SIG-M5 (cell line): ENCODE results near the gene PUS1.

Source experiments
- DNase-seq: peaks from one replicate; lab custom pipeline; 2025; lab: John Stamatoyannopoulos, UW

PUS1 gene

DNA sequence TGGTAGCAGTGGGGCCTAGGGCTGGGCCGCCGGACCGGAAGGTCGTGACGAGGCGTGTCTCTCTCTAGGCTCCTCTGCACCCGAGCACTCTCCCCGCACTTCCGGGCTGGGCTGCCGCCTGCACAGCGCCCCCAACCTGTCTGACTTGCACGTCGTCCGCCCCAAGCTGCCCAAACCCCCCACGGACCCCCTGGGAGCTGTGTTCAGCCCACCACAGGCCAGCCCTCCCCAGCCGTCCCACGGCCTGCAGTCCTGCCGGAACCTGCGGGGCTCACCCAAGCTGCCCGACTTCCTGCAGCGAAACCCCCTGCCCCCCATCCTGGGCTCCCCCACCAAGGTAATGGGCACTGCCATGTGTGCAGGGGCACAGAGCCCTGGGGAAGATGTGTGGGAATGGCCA is 13.3 kb upstream of the PUS1 start:
- no peak for DNase-seq

DNA sequence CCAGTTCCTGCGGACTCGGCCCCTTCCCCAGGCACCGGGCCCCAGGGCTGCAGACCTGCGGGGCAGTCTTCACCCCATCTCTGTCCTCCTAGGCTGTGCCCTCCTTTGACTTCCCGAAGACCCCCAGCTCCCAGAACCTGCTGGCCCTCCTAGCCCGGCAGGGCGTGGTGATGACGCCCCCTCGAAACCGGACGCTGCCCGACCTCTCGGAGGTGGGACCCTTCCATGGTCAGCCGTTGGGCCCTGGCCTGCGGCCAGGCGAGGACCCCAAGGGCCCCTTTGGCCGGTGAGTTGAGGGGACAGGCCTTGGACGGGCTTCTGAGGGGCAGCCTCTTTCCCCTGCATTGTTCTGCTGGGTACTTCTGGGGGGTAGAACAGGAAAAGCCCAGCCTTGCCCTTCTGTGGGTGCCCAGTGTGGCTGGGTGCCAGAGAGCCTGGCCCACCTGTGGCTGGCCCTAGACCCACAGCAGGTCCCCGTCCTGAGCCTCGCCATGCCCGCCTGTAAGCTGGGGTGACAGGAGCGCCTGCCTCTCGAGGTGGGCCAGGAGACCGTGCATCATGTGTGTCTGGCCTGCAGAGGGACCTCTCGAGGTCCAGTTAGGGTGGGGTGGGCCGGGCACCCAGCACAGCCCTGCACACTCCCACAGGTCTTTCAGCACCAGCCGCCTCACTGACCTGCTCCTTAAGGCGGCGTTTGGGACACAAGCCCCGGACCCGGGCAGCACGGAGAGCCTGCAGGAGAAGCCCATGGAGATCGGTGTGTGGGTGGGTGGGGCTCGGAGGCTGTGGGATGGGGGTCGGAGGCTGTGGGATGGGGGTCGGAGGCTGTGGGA is 12.6 kb upstream of the PUS1 start:
- DNase-seq = no peak

DNA sequence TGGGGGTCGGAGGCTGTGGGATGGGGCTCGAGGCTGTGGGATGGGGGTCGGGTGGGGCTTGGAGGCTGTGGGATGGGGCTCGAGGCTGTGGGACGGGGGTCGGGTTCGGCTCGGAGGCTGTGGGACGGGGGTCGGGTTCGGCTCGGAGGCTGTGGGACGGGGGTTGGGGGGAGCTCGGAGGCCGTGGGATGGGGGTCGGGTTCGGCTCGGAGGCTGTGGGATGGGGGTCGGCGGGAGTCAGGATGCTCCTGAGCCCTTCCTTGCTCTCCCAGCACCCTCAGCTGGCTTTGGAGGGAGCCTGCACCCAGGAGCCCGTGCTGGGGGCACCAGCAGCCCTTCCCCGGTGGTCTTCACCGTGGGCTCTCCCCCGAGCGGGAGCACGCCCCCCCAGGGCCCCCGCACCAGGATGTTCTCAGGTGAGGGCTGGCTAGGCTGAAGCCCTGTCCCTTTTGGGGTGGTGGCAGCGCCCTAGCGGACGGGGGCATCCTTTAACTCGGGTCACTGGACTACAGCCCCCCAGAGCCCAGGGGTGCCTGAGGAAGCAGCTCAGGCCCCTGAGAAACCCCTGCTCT is 11.9 kb upstream of the PUS1 start:
- no peak for DNase-seq

DNA sequence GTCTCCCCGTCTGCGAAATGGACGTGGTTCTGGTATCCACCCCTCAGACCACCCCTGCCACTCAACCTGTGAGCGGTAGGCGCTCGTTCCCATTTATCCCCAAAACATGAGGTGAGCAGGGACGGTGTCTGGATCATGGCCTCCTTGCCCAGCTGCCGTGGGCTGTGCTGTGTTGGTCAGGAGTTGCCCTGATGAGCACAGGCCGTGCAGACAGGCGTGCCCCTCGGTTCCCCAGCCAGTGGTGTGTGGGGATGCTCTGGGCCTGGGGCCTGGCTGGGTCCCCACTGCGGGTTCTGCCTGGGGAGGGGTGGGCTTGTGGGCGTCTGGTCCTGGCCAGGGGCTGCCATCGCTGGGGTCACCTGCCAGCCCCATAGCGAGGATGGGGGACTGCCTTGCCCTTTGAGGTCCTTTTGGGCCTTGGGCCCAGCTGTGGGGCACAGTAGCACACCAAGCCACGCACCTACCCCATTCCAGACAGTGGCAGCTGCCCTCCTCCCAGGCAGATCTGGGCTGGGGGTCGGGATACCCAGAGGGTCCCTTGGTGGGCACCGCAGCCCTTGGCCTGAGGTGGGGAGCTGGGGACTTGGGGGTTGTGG is 11.3 kb upstream of the PUS1 start:
- DNase-seq = no peak

DNA sequence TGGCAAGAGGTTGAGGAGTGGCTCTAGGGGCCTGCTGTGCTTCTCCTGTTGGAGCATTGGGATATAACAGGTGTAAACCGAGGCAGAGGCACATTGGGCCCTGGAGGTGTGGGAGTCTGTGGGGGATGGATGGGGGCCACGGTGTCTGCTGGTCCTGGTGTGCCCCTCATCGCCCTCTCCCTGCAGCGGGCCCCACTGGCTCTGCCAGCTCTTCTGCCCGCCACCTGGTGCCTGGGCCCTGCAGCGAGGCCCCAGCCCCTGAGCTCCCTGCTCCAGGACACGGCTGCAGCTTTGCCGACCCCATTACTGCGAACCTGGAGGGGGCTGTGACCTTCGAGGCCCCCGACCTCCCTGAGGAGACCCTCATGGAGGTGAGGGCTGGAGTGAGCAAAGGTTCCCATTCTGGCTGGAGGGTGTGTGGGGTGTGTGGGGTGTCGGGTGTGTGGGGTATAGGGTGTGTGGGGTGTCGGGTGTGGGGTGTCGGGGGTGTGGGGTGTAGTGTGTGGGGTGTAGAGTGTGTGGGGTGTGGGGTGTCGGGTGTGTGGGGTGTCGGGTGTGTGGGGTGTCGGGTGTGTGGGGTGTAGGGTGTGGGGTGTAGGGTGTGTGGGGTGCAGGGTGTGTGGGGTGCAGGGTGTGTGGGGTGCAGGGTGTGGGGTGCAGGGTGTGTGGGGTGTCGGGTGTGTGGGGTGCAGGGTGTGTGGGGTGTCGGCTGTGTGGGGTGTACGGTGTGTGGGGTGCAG is 10.6 kb upstream of the PUS1 start:
- DNase-seq = no peak

DNA sequence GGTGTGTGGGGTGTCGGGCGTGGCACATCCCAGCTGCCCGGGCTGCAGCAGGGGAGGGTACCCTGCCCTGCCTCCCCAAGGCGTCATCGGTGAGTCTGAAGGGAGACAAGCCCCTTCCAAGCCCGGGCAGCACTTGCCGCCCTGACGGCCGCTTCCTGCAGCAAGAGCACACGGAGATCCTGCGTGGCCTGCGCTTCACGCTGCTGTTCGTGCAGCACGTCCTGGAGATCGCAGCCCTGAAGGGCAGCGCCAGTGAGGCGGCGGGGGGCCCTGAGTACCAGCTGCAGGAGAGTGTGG is 10.1 kb upstream of the PUS1 start:
- no peak for DNase-seq

DNA sequence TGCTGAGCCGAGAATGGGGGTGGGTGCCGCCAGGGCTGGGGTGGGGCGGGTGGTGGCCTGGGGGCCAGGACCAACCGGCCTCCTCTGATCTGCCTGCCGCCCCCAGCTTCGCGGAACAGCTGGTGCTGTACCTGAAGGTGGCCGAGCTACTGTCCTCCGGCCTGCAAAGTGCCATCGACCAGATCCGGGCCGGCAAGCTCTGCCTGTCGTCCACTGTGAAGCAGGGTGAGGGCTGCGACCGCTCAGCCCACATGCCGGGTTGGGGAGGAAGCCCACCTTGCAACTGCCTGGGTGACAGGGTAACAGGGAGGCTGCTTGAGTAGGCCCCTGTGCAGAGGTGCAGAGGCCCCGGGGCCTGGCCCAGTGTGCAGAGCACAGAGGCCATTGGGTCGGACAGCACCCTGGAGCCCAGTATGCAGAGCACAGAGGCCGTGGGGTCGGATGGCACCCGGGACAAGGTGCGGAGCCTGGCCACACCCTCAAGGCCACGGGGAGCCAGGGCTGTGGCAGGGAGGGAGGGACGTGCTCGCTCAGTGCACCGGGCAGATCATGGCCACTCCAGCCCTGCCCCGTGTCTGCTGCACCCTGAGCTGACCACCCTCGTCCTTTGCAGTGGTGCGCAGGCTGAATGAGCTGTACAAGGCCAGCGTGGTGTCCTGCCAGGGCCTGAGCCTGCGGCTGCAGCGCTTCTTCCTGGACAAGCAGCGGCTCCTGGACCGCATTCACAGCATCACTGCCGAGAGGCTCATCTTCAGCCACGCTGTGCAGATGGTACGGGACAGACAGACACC is 9.5 kb upstream of the PUS1 start:
- DNase-seq = no peak

DNA sequence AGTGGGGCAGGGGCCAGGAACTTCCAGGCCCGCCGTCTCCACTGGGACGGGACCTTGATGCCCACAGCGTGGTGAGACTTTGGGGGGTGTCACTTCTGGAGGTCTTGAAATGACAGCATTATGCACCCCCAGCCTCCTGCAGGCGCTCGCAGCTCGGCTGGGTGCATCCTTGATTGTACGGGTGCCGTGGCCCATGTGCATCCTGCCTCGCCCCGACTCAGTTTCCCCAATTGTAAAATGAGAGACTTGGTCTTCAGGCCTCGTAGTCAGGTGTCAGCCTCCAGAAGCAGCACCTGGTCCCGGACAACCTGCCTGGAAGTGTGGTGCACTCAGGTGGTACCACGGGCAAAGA is 8.9 kb upstream of the PUS1 start:
- DNase-seq = no peak

DNA sequence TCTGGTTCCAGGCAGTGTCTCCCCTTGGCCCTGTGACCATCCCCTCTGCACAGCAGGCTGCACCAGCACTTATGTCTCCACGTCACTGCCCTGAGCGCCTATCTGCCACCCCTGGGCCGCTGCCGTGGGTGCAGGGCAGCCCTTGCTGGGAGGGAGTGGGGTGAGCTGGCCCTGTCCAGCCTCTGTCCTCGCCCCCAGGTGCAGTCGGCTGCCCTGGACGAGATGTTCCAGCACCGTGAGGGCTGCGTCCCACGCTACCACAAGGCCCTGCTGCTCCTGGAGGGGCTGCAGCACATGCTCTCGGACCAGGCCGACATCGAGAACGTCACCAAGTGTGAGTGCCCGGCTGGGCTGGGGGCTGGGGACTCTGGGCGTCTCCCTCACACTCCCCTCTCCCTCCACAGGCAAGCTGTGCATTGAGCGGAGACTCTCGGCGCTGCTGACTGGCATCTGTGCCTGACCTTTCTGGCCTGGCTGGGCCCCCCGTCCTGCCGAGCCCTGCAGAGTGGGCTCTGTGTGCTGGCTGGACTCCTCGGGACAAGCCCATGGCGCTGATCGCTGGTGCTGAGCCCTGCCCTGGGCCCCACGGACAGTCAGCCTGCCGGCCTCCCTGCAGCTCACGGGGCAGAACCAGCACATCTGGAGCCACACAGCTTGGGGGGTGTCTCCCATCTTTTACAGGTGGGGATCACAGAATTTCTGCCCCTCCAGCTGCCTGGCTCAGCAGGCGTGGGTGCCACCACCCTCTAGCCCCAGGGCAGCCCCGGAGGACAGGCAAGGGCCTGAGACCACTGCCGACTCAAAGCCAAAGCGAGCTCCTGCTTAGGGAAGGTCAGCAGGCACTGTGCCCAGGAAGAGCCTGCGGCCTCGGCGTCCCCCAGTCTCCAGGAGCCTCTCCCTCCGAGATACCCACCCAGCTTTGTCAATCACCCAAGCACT is 7.9 kb upstream of the PUS1 start:
- no peak for DNase-seq

DNA sequence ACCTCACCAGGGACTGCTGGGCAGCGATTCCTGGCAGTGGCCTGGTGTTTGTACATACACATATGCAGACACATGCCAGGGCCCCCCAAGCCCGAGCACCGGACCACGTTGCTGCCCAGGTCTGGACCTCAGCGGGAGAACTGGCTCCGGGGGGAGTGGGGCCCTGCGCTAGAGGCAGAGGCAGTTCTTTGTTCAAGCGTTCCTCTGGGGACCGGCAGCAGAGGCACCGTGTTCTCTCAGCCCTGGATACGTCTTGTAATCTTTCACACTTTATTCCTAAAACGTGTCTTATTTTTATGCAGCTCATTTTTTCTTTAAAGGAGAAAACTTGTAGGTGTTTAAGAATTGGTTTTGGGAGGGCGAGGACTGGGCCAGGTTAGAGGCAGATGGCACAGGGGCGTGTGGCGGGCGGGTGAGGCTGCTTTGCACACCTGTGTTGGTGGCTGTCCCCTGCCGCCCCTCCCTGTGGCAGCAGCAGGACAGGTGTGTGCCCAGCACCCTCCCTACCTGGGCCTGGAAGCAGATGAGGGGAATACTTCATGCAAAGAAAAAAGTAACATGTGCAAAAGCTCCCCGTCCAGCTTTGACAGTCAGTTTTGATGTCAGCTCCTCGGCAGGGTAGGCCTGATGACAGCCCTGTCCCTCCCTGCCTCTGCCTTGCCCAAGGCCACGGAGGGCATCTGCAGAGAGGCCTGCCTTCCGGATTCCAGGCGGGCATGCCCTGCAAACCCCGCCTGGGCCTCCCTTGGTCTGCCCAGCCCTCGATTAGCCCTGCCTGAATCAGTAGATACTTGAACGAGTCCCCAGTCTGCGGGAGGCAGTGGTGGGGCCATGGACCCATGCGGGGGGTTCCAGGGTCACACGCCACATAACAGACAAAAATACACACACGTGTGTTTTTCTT is 7.0 kb upstream of the PUS1 start:
- no peak for DNase-seq

DNA sequence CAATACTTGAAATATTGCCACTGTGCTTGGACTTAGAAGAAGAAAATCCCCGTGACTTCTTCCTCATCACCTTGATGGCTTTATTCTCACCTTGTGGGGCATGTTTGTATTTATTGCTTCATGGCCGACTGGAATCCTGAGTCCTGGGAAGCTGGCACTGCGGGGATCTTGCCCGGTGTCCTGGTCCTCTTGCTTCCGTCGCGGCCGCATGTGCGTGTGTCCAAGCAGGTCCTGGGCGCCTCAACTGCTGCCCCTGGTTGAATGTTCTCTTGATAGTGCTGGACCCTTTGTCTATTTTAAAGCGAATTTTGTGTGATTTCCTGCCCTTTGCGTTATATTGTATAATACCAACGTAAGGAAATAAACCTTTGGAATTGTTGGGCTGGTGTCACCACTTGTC is 6.3 kb upstream of the PUS1 start:
- DNase-seq = no peak

DNA sequence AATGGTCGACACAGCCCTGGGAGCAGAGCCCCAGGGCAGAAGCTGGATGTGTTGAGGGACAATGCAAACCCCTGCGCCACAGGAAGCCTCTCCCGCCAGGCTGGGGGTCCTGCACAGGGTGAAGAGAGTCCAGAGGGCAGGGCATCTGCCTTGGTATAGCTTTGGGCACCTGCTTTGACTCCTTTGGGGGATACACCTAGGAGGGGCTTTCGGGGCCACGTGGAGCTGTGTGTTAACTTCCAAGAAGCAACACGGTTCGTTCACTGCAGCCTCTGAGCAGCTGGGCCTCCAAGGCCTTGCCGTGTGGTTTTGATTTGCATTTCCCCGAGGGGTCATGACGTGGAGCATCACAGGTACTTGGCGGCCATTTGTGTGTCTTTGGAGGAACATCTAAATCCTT is 5.8 kb upstream of the PUS1 start:
- no peak for DNase-seq

DNA sequence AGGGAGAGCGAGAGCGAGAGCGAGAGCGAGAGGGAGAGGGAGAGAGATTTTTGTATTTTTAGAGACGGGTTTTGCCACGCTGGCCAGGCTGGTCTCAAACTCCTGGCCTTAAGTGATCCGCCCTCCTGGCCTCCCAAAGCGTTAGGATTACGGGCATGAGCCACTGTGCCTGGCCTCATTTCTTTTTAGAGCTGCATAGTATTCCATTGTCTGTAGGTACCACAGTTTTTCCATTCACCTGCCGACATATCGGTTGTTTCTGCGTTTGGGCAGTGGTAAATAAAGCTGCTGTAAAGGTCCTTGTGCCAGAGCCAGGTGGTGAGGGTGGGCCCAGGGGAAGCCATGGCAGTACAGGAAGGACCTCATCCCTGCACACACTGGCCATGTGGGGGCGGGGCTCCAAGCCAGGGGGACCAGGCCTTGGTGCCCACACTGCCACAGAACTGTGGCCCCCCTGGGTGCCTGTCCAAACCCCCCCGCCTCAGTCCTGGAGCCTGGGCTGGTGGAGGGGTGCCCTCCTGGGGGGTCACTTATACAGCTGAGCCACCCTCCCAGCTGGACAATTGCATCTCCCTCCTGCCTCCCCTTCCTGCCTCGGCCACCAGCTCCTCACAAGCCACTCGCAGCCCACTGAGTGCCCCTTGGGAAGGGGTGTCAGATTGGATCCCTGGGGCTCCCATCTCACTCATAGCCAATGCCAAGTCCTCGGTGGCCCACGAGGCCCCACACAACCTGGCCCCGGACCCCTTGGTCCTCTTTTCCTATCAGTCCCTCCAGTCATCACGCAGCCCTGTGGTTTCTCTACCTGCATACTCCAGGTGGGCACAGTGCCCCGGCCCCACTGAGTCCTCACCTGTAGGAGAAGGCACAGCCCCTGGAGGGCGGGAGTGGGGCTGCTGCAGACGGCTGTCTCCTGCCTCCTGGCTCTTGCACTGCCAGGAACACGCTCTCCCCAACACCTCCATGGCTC is 1.7 kb upstream of the PUS1 start:
- no peak for DNase-seq

DNA sequence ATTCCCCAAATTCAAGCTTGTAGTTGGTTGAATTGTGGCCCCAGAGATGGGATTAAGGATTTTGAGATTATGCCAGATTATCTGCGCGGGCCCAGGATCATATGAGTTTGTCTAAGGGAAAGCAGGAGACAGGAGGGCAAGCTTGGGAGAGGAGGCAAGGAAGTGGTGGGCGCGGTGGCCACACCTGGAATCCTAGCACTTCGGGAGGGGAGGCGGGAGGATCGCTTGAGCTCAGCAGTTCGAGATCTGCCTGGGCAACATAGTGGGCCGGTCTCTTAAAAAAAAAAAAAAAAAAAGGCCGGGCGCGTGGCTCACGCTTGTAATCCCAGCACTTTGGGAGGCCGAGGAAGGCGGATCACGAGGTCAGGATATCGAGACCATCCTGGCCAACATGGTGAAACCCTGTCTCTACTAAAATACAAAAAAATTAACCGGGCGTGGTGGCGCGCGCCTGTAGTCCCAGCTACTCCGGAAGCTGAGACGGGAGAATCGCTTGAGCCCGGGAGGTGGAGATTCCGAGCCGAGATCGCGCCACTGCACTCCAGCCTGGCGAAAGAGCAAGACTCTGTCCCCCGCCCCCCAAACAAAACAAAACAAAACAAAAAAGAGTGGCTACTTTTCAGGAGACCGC is 881 bp upstream of the PUS1 start:
- no peak for DNase-seq

DNA sequence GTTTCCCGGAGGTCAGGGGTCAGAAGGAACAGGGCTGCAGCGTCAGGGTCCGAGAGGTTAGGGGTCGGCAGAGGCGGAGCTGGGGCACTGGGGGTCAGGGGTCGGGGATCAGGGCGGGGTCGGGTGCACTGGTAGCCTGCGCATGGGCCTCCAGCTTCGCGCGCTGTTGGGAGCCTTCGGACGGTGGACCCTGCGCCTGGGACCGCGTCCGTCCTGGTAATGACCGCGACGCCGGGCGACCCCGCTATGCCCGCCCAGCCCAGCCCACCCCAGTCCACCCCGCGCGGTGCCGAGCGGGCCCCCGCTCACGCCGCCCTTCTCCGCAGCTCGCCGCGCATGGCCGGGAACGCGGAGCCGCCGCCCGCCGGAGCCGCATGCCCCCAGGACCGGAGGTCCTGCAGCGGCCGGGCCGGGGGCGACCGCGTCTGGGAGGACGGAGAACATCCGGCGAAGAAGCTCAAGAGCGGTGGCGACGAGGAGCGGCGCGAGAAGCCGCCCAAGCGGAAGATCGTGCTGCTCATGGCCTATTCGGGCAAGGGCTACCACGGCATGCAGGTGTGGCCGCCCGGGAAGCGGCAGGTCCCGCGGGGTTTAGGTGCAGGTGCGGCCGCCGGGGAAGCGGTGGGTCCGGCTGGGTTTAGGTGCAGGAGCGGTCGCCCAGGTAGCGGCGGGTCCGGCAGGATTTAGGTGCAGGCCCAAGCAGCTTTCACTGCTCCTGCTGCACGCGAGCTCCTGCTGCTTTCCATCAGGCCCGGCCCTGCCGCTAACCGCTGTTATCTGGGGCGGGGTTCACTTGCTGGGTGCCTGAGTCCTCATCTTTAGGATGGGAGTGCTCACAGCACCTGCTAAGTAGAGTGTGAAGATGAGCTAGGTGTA is 743 bp downstream of the PUS1 start:
- DNase-seq = no peak

DNA sequence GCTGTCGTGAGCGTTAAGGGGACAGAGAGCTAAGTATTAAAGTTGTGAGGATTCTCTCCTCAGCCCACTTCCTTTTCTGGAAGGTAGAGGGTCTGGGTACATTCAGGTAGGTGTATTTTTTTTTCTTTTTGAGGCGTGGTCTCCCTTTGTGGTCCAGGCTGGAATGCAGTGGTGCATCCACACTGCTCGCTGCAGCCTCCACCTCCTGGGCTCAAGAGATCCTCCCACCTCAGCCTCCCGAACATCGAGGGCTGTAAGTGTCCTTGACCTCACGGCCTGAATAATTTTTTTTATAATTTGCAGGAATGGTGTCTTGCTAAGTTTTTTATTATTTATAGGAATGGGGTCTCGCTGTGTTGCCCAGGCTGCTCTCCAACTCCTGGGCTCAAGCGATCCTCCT is 1.4 kb downstream of the PUS1 start:
- no peak for DNase-seq

DNA sequence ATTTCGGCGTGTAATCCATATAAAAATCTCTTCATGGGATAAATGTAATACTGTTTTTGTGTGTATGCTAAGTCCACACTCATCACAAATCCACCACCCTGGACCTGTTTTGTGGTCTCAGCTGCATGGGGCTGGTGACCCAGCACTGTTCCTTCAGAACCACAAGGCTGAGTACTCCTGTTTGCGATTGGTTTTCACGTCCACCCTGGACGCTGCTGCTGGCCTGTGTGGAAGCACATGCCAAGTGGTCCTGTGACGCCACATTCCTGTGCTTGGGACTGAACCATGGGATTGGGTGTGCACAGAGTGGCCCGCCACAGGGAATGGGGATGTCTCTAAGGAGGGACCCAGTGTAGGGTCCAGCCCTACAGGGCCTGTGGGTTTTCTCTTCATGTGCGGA is 4.3 kb downstream of the PUS1 start:
- no peak for DNase-seq

DNA sequence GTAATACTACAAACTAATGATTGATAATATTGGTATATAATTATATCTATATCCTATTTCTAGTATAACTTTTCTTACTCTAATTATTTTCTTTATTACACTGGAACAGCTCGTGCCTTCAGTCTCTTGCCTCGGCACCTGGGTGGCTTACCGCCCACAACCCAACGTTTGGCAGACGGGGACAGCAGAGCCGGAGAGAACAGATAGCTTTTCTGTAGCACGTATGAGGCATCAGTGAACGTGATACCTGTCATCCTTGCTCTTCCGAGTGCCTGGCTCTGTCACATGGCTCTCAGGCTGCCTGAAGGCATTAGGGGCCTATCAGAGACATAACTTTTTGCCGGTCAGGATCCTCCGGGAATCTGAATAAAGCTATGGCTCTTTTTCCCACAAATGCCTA is 5.5 kb downstream of the PUS1 start:
- DNase-seq = no peak
